Osteoblast (primary cell): ENCODE measurements around the gene ANKS6. TPM values are rescaled to one million over a fixed set of nuclear protein-coding genes. Genes with fewer than 3 reads are reported as not detected.
A peak's percentile ranks its signal among the peaks of the same experiment; 100 is the strongest.

Experiments
- DNase-seq: peaks from one replicate; pipeline ENCODE4 v3.0.0; 2011; ENCODE audit warnings: low spot score, mixed read lengths; ENCODE audit not compliant: insufficient read length; ENCODE audit errors: missing footprints
- H2AFZ ChIP-seq: 2 replicates; pipeline ENCODE4 v1.6.0; 2011; ENCODE audit warnings: mild to moderate bottlenecking, low read length
- H3K27ac ChIP-seq: 2 replicates; pipeline ENCODE4 v1.5.1; 2011; ENCODE audit warnings: mild to moderate bottlenecking, low read depth, low read length, moderate library complexity
- H3K27me3 ChIP-seq: 2 replicates; pipeline ENCODE4 v1.6.0; 2012; ENCODE audit warnings: mild to moderate bottlenecking, control low read depth, inconsistent platforms, low read length, moderate library complexity; ENCODE audit not compliant: insufficient read depth
- H3K36me3 ChIP-seq: 2 replicates; pipeline ENCODE4 v1.5.1; 2011; ENCODE audit warnings: mild to moderate bottlenecking, low read length, control low read depth, moderate library complexity; ENCODE audit not compliant: insufficient read depth
- H3K4me1 ChIP-seq: 2 replicates; pipeline ENCODE4 v1.5.1; 2011; ENCODE audit warnings: mild to moderate bottlenecking, low read length, control low read depth, moderate library complexity; ENCODE audit not compliant: insufficient read depth
- H3K4me2 ChIP-seq: 2 replicates; pipeline ENCODE4 v1.6.0; 2011; ENCODE audit warnings: mild to moderate bottlenecking, low read length; ENCODE audit not compliant: insufficient read depth
- H3K4me3 ChIP-seq: fragments of 200-600 bp; sonication (generic); 3 replicates; pipeline ENCODE4 v1.5.1; 2012; ENCODE audit warnings: mild to moderate bottlenecking, low read length, inconsistent platforms; ENCODE audit not compliant: insufficient read depth
- H3K79me2 ChIP-seq: 2 replicates; pipeline ENCODE4 v1.6.0; 2012; ENCODE audit warnings: mild to moderate bottlenecking, low read length, control low read depth, inconsistent platforms; ENCODE audit not compliant: insufficient read depth
- H3K9me3 ChIP-seq: 2 replicates; pipeline ENCODE4 v1.5.1; 2011; ENCODE audit warnings: low read depth, low read length, control low read depth
- H4K20me1 ChIP-seq: 2 replicates; pipeline ENCODE4 v1.6.0; 2012; ENCODE audit warnings: mild to moderate bottlenecking, low read length, control low read depth; ENCODE audit not compliant: insufficient read depth
- CTCF ChIP-seq: IDR thresholded peaks from 2 replicates; pipeline ENCODE4 v1.5.1; 2011; ENCODE audit warnings: mild to moderate bottlenecking, low read depth, low read length, moderate library complexity; ENCODE audit errors: extremely low read depth
- total RNA-seq: library from RNA; depleted of rRNA; stranded (reverse); fragments of >200 nt; gene quantifications from 2 replicates; pipeline ENCODE4 v1.2.3, GENCODE V29; 2012

ANKS6 gene
- total RNA-seq, 1 donor, result 21.7 TPM

GRCh38 chr9:98809311-98810101, 13.2 kb upstream of the ANKS6 start:
- Histone ChIP-seq H3K9me3 (no peaks in the 10 kb centered on the region), H3K27ac (no peak overlapping the region), H4K20me1 (no peaks in the 10 kb centered on the region), H3K4me3 (no peak overlapping the region), H3K27me3 (peaks cover 23% of the 10 kb centered on the region), H3K36me3 (no peaks in the 10 kb centered on the region), H3K4me1 (peaks cover 19% of the 10 kb centered on the region), H2AFZ (no peak overlapping the region), H3K4me2 (no peak overlapping the region), H3K79me2 (no peaks in the 10 kb centered on the region)
- no peak for TF ChIP-seq CTCF
- no peak for DNase-seq

- no peaks in the 10 kb centered on the region for H3K79me2 ChIP-seq
- TF ChIP-seq CTCF, result no peak
- no peaks in the 10 kb centered on the region for H4K20me1 ChIP-seq
- no peak overlapping the region for H3K4me2 ChIP-seq
- no peak overlapping the region for H3K4me3 ChIP-seq
- no peak overlapping the region for H3K27ac ChIP-seq
- H3K9me3 ChIP-seq, result no peaks in the 10 kb centered on the region
- H3K27me3 ChIP-seq, result peaks cover 30% of the 10 kb centered on the region
- no peak for DNase-seq
- no peaks in the 10 kb centered on the region for H3K36me3 ChIP-seq
- peaks cover 19% of the 10 kb centered on the region for H3K4me1 ChIP-seq
- H2AFZ ChIP-seq, result no peak overlapping the region
These were observed 12.5 kb upstream of the ANKS6 start for GRCh38 chr9:98808875-98809274.

DNA sequence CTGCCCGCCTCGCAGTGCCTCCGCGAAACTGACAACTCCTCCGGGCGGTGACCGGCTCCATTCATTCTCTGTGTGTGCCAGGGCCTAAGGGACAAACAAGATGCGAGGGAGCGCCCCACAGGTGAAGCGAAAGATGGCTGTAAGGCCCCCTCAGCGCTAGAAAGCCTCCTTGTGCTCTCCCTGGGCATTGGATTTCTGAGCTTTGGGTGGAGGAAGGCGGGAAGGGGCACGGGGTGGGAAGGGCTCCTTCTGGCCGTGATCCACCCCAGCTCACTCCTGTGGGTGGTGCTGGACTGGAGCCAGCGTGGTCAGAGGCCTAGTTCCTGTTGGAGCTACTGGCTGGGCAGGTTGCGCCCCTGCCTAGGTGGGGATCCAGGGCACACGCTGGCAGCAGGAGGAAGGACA, 12.1 kb upstream of the ANKS6 start:
- Histone ChIP-seq H3K4me2 (peak overlapping the region; percentile 83), H3K27ac (no peak overlapping the region), H3K27me3 (peaks cover 30% of the 10 kb centered on the region), H3K79me2 (no peaks in the 10 kb centered on the region), H3K4me3 (peak overlapping the region; percentile 71), H2AFZ (peak overlapping the region; percentile 72), H3K9me3 (no peaks in the 10 kb centered on the region), H4K20me1 (no peaks in the 10 kb centered on the region), H3K4me1 (peaks cover 19% of the 10 kb centered on the region), H3K36me3 (no peaks in the 10 kb centered on the region)
- DNase-seq, result no peak
- no peak for TF ChIP-seq CTCF

GRCh38 chr9:98807814-98808195, 11.4 kb upstream of the ANKS6 start:
- DNase-seq, result peak; percentile 91
- Histone ChIP-seq H3K36me3 (no peaks in the 10 kb centered on the region), H2AFZ (peak overlapping the region; percentile 72), H3K4me1 (peaks cover 19% of the 10 kb centered on the region), H4K20me1 (no peaks in the 10 kb centered on the region), H3K27me3 (peaks cover 30% of the 10 kb centered on the region), H3K4me3 (peak overlapping the region; percentile 71), H3K9me3 (no peaks in the 10 kb centered on the region), H3K4me2 (peak overlapping the region; percentile 83), H3K27ac (no peak overlapping the region), H3K79me2 (no peaks in the 10 kb centered on the region)
- no peak for TF ChIP-seq CTCF
